ENCODE measurements around the gene GPR85.

- no peak for TF ChIP-seq NFE2L2 (IDR thresholded peaks at IDR 0.05; ENCODE audit: low read depth, low read length)
- no peak for TF ChIP-seq CTCF (conservative IDR thresholded peaks at IDR 0.05; ENCODE audit: low read depth, low read length)
- TF ChIP-seq BHLHE40 (IDR thresholded peaks at IDR 0.05; ENCODE audit: low read depth, low read length): no peak
- no peak; the same call in 1 of the 2 replicates for TF ChIP-seq POLR2A (IDR thresholded peaks at IDR 0.05; ENCODE audit: low read depth, low read length)
Observed at GRCh38 chr7:113087071-113087998, 708 bp upstream of the GPR85 start.

All from IMR-90 (cell line).